GDM1 (cell line): ENCODE results near the gene ADGRG7.

Experiments
- DNase-seq: peaks from one replicate; lab custom pipeline; 2025; lab: John Stamatoyannopoulos, UW

Gene ADGRG7

GRCh38 chr3:100602506-100603444, 6.6 kb upstream of the ADGRG7 start:
- DNase-seq = peak; percentile 6

- peak; percentile 18 for DNase-seq
Observed at GRCh38 chr3:100603469-100603868, 5.9 kb upstream of the ADGRG7 start.

DNA sequence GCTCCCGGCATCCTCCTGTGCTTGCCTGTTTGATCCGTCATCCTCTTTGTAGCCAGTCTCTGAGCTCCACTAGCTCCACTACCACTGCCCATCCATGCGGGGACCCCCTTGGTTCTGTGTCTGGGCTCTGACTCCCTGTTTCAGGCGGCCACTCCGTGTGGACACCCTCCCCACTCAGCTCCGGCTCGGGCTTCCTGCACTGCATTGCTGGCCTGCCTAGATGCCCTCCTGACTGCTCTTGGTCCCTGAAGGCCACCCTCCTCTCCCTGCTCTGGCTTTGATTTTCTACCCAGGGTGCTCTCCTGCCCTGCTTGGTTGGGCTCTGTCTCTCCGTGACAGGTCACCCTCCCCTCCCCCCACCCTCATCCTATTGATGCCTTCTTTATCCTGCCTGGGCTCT, 4.0 kb upstream of the ADGRG7 start:
- DNase-seq = no peak

GRCh38 chr3:100606894-100607512, 2.4 kb upstream of the ADGRG7 start:
- DNase-seq = no peak

DNA sequence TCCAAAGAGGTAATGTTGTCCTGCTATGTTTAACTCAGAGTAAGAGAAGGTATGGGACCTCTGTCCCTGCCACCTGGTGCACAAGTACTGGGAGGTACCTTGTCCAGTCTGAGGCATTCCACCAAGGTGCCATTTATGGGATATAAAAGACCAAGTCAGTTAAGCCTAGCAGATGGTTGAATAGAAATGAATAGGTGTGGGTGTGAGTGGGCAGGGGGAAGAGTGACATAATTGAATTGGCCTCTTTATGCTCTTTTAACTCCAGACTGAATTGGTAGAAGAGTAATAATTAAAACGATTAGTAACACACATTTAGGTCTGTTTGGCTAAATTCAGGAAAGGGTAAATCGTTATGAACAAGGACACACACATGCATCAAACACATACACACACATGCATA, 562 bp downstream of the ADGRG7 start:
- no peak for DNase-seq

- DNase-seq = no peak
Observed at GRCh38 chr3:100611221-100611620, 1.8 kb downstream of the ADGRG7 start.

- no peak for DNase-seq
Observed at GRCh38 chr3:100613721-100614390, 4.5 kb downstream of the ADGRG7 start.

DNA sequence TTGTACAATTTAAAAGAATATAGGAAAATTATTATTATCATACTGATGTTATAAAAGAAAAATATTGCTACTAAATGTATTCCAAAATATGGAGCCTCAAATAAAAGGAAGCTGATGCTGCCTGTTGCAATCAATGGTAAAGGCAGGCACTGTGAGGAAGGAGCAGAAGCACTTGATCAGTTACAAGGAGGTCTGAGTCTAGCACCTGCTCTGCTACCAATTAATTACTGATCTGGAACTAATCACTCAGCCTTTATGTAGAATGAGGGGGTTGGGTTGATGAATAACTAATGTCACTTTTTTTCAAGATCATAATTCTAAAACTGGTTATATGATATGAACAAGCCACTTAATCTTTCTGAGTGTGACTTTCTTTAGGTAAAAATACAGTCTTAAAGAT, 5.5 kb downstream of the ADGRG7 start:
- no peak for DNase-seq

DNA sequence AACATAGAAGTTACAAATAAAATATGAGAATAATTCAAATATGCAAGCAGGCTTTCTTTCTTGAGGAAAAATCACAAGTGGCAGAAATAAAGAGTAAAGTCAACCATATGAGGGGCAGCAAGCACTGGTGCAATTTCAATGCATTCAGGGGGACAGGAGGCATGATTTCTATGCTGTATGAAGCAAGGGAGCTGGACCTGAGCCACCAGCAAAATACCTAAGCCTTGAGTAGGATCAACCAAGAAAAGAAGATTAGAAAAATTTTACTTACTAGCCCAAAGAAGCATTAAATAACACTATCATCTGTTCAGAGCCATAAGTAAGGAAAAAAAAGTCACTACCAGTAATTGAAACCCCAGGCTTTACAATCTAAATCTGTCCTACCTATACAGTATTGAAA, 6.3 kb downstream of the ADGRG7 start:
- DNase-seq = no peak

GRCh38 chr3:100621251-100621650, 11.8 kb downstream of the ADGRG7 start:
- DNase-seq = no peak

DNA sequence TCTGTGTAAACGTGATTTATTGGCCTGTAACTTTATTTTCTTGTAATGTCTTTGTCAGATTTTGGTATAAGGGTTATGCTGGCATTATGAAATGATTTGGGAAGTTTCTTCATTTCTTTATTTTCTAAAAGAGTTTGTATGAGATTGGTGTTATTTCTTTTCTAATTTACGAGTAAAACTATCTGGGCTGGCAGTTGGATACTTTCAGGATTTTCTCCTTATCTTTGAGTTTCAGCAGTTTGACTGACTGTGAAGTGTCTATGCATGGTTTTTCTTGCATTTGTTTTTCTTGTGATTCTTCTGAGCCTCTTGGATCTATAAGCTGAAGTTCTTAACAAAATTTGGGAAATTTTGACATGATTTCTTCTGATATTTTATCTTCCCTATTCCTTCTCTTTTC, 18.1 kb downstream of the ADGRG7 start:
- DNase-seq = no peak

GRCh38 chr3:100629421-100630127, 20.2 kb downstream of the ADGRG7 start:
- DNase-seq = peak; percentile 17

- DNase-seq = no peak
Observed at GRCh38 chr3:100630664-100631063, 21.3 kb downstream of the ADGRG7 start.

DNA sequence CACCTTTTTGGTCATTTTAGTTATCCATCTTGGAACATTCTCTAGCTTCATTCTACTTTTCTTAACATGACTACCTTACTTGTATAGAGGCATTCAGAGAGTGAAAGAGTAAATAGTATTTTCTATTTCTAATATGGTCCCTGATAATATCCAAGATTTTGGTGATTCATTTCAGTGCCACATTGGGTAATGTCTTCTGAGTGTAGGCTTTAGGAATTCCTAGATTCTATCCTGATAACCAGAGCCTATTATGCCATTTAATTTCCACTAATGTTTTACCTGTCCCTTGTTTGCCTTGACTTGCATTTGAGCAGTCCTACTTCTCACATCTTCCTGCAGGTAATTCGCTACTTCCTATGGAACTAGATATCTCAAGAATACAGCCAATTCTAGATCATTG, 21.8 kb downstream of the ADGRG7 start:
- DNase-seq = no peak

GRCh38 chr3:100634493-100635272, 25.3 kb downstream of the ADGRG7 start:
- DNase-seq = peak; percentile 66

GRCh38 chr3:100635273-100635701, 25.9 kb downstream of the ADGRG7 start:
- no peak for DNase-seq

DNA sequence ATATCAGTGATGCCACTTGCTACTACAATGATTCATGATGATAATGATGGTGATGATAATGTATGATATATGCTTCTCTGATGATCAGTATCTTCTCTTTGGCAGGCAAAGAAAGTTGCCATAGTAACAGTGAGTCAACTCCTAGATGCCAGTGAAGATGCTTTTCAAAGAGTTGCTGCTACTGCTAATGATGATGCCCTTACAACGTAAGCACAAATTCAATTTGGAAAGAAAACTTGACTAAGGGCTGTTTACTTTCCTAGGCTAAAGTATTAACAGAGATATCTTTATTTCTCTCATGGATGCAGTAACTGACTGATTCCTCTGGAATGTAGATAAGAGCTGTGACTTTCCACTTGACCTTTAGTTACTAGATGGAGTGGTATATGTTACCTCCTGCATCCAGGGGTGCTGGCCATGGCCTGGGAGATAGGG, 27.8 kb downstream of the ADGRG7 start:
- no peak for DNase-seq

DNA sequence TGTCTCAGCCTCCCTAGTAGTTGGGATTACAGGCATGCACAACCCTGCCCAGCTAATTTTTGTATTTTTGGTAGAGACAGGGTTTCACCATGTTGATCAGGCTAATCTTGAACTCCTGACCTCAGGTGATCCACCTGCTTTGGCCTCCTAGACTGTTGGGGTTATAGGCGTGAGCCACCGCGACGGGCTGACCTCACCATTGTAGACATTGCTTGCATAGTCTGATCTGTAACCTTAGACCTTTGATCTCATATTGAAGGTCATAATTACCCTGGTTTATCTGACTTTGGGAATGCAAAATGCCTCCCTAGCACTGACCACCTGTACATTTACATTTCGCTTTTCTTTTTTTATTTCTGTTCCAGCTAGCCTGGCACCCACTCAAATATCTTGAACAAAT, 31.2 kb downstream of the ADGRG7 start:
- no peak for DNase-seq

DNA sequence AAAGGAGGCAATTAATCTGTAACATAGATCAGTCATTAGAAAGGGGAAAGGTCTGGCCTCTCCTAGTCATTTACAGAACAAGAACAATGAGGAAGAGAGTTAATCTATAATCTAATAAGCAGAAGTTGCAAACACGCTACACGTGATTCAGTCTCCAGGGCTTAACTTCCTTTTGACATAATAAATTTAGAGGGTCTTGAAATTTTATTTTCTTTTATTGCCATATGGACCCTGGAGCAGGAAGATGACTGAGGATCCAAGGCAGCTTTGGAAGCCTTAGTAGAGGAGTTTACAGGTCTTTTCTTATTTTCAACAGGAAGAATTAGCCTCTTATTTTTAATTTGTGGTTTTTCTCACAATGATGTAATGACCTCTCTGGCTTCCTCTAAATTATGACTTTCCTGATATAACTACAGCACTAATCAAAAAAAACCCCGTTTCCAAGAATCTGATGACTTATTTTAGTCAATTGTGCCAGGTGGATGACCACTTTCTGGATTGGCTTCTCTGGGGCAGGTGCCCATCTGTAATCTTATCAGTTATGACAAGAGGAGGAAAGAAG, 32.2 kb downstream of the ADGRG7 start:
- DNase-seq = no peak

GRCh38 chr3:100645913-100646312, 36.5 kb downstream of the ADGRG7 start:
- DNase-seq = no peak

DNA sequence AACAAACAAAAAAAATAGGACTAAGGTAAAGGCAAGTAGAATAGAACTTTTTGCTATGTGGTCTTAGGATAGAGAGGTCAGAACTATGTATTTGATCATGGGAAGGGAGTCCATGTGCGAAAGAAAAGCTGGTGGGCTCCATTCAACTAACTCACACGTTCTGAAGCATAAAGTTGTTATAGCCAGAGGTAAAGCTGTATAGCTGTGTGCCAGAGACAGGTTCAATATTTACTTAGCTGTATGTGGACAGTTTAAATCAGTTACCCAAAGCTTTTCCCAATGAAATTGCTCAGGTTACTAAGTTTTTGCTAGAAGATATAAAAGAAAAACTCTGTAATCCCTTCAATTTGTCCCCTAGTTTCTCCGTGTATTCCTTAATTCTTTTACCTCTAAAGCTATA, 37.8 kb downstream of the ADGRG7 start:
- no peak for DNase-seq
